ENCODE results near the gene NOTCH1.

The NOTCH1 gene

GRCh38 chr9:136466155-136466541, 79.7 kb downstream of the NOTCH1 start:
- DNase-seq (ENCODE audit: low read depth in 1 of 2, low spot score in 1 of 2): no peak

DNA sequence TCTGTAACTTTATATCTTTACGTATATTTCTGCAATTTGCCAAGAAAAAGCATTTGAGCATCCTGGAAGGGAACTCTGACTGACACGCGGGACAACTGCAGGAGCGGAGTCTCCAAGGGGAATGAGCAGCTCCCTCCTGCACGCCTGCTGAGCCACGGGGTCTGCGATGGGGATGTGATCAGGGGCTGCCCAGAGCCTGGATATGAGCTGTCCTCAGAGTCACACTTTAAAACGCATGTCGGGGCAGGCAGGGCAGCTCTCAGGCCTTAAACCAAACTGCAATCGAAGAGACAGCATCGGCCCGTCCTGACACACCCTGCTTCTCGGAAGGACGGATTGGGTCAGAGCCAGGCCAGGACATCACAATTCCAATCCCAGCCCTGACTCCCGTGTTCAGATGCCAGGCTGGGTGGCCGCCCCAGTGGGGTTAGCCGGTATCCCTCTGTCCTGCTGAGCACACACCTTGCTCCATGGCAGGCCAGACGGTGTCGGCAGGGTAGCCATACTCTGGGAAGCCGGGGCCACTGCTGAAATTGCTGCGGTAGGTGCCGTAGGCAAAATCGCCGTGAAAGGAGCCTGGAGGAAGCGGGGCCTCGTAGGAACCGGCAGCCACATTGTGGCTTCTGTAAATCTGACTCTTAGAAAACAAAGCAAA, 80.2 kb downstream of the NOTCH1 start:
- no peak for DNase-seq (ENCODE audit: low read depth in 1 of 2, low spot score in 1 of 2)

- no peak for DNase-seq (ENCODE audit: low read depth in 1 of 2, low spot score in 1 of 2)
Measured at GRCh38 chr9:136464241-136464640, 81.6 kb downstream of the NOTCH1 start.

- no peak for DNase-seq (ENCODE audit: low read depth in 1 of 2, low spot score in 1 of 2)
Measured at GRCh38 chr9:136463578-136463977, 82.3 kb downstream of the NOTCH1 start.

DNA sequence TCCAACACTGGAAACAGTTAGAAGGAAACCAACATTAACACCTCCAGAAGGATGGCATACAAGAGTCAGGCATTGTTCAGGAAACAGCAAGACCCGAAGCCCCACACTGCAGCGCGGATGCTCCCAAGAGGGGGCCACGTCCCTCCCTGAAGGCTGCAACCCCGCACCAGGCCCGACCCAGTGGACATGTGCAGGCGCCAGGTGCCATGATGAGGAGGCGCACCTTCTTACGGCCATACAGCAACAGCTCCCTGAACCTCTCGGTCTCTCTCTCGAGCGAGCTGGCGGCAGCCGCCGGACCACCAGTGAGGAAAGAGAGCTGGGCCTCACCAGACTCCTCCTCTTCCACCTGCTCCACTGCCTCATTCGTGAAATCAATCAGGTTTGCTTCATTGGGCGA, 83.2 kb downstream of the NOTCH1 start:
- DNase-seq (ENCODE audit: low read depth in 1 of 2, low spot score in 1 of 2): no peak

DNA sequence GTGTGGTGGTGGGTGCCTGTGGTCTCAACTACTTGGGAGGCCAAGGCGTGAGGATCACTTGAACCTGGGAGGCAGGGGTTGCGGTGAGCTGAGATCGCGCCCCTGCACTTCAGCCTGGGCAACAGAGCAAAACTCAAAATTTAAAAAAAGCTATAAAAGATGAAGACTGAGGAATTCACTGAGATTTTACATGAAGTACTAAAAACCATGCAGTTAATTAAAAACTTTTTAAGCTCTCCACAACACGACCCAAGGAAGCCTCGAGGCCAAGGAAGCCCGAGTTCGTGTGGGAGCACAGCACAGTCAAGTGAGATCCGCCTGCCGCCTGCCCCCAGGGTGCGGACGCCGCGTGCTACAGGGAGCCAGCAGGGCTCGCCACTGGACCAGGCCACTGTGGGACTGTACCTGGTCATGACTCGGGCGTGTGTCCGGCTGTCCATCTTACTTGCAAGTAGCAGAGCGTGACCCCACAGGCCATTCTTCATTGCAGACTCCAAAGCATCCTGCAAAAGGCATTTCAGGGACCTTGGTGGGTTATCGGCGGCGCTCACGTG, 85.0 kb downstream of the NOTCH1 start:
- DNase-seq (ENCODE audit: low read depth in 1 of 2, low spot score in 1 of 2): no peak

DNA sequence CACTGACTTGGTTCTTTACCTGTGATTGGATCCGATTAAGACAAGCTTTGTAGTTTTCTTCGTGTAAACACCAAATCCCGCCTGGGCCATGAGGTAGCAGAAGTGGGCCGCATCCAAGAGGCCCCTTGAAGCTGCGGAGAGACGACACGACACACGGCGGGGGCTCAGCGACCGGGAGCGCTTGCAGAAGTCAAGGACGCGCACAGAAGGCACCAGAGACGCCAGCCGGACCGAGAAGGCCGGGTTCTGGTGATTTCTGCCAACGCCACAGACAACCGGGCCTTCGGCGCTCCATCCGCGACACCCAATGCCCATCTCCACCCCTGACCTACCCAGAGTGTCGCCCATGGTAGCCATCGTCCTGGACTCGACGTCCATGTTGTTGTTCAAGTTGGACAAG, 86.4 kb downstream of the NOTCH1 start:
- no peak for DNase-seq (ENCODE audit: low read depth in 1 of 2, low spot score in 1 of 2)

DNA sequence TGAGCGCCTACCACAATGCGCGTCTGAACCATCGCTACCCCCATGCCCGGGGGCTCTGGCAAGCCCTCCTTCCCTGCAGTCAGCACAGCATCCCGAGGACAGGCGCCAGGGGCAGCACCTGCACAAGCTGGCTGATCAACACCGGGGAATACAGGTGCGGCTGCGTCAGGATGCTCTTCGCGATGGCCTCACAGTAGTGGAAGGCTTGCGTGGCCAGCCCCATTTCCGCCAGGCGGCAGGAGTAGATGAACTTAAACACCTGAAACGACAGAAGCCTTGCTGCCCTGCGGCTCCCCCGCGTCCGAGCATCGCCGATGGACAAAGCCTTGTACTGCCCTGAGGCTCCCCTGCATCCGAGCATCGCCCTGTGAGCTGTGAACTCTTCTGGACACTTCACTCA, 88.5 kb downstream of the NOTCH1 start:
- DNase-seq (ENCODE audit: low read depth in 1 of 2, low spot score in 1 of 2): no peak

DNA sequence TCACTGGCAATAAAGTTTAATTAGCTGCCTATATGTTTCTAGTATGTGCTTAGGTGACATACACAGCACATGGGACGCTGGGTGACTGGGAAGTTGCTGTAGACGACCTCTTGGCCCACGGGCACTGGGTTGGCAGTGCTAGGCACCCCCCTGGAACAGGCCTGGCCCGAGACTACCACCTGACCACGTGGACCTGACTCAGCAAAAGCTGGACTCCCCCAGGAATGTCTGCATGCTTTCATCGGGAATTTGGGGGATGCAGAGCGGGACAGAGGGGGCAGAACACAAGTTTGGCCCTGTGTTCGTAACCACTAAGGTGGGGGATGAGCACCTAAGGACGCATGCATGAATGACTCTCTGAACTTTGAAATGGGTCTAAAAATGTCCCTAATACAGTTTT, 89.6 kb downstream of the NOTCH1 start:
- DNase-seq (ENCODE audit: low read depth in 1 of 2, low spot score in 1 of 2): no peak

- DNase-seq (ENCODE audit: low read depth in 1 of 2, low spot score in 1 of 2): no peak
Measured at GRCh38 chr9:136455043-136456002, 90.5 kb downstream of the NOTCH1 start.

GRCh38 chr9:136454026-136454796, 91.6 kb downstream of the NOTCH1 start:
- no peak for DNase-seq (ENCODE audit: low read depth in 1 of 2, low spot score in 1 of 2)

- no peak for DNase-seq (ENCODE audit: low read depth in 1 of 2, low spot score in 1 of 2)
Measured at GRCh38 chr9:136453326-136453725, 92.5 kb downstream of the NOTCH1 start.

DNA sequence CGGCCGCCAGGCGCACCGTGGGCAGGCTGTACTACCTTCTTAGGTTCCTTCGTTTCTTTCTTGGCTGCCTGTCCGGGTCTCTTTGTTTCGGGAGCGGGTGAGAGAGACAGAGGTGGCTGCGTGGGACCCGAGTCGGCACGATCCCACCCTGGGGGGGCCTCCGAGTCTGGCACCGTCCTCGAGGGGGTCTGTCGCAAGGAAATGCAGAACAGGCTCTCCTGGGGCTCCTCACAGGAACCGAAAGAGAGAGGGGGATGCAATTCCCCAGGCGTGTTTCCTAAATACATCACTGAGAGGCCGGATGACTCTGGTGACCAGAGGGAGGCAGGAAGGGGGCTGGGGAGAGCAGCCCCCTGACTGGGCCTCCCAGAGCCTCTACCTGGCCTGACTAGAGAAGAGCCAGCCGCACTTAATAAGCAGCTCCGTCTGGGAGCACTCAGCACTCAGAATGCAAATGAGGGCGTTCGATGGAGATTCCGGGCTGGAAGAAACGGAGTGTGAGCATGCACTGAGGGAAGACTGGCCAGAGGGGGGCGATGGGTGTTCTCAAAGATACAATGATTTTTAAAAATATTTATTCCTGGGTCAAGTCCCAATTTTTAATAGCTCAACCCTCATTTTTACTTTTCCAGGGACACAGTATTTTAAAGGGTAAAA, 94.5 kb downstream of the NOTCH1 start:
- DNase-seq (ENCODE audit: low read depth in 1 of 2, low spot score in 1 of 2): no peak

GRCh38 chr9:136448655-136449054, 97.2 kb downstream of the NOTCH1 start:
- DNase-seq (ENCODE audit: low read depth in 1 of 2, low spot score in 1 of 2): no peak

DNA sequence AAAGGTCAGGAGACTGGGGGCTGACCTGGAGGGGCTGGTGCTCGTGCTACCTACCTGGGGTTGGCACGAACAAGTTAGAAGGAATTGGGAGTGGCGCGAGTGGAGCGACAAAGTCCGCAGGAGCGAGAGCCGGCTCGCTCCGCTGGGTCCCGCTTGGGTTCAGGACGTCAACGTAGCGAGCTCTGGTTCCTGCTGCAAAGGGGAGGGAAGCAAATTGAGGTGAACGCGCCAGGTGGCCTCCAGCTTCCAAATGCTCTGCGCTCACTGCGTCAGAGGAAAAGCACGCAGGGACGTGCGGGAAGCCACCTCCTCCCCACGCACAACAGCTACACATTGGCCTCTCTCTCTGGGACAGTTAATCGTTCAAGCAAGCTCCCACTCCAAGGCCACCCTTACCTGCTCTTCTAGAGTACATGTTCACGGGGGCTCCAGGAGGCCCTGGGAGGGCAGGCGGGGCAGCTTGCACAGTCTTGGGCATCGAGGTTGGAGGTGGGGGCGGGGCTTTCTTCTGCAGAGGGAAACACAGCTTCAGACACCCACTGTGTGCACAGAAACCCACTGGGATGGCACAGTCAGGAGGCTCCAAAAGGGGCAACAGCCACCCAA, 98.6 kb downstream of the NOTCH1 start:
- DNase-seq (ENCODE audit: low read depth in 1 of 2, low spot score in 1 of 2): no peak

GRCh38 chr9:136445799-136446198, 100.0 kb downstream of the NOTCH1 start:
- DNase-seq (ENCODE audit: low read depth in 1 of 2, low spot score in 1 of 2): no peak
